Measurements from ENCODE around the gene PCBD2. TPM values are rescaled to one million over a fixed set of nuclear protein-coding genes. Genes with fewer than 3 reads are reported as not detected.

PCBD2 gene
- polyA plus RNA-seq, 2 of the 4 experiments (the other 2 are of a cell fraction): 9.5 to 13.6 TPM

DNA sequence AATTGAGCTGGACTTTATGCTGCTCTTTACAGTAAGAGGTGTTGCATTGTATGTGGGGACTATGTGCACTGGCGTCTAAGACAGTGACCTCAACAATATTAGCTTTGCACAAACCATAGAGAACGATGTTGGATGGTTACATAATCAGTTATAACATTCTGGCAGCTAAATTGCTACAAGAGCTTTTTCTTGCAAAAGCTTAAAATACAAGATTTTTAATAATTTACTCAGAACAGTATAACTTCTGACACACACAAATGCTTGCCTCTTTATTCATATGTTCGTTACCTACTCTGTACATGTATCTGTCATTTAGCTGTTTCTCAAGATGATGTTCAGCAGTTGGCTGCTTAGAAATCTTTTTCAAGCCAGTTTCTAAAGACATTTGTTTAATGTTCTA lies 47.5 kb upstream of the PCBD2 start:
- POLR2A ChIA-PET: interaction anchor here (1.6 kb wide), 1 partner anchor 17 kb away, joined by 5 read pairs; the partner anchor contains the start of gene TXNDC15
- TF ChIP-seq RARB (CRISPR knock-in tag; IDR thresholded peaks at IDR 0.05) (no peak), EP300 (IDR thresholded peaks at IDR 0.05) (no peak), RFX5 (IDR thresholded peaks at IDR 0.05) (no peak), CBX2 (IDR thresholded peaks at IDR 0.05; ENCODE audit: borderline replicate concordance, low read depth) (no peak), POLR2AphosphoS2 (conservative IDR thresholded peaks at IDR 0.05; ENCODE audit: low read length) (no peak)
- TF ChIP-seq, protein P1, sequence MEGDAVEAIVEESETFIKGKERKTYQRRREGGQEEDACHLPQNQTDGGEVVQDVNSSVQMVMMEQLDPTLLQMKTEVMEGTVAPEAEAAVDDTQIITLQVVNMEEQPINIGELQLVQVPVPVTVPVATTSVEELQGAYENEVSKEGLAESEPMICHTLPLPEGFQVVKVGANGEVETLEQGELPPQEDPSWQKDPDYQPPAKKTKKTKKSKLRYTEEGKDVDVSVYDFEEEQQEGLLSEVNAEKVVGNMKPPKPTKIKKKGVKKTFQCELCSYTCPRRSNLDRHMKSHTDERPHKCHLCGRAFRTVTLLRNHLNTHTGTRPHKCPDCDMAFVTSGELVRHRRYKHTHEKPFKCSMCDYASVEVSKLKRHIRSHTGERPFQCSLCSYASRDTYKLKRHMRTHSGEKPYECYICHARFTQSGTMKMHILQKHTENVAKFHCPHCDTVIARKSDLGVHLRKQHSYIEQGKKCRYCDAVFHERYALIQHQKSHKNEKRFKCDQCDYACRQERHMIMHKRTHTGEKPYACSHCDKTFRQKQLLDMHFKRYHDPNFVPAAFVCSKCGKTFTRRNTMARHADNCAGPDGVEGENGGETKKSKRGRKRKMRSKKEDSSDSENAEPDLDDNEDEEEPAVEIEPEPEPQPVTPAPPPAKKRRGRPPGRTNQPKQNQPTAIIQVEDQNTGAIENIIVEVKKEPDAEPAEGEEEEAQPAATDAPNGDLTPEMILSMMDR (IDR thresholded peaks at IDR 0.05): no peak
- no peak overlapping the region for H3K4me2 ChIP-seq
- DNase-seq (ENCODE audit: low read depth in 1 of 2, low spot score in 1 of 2): no peak
- no peak for ATAC-seq
- no peaks in the 10 kb centered on the region for H3K4me1 ChIP-seq
- H3K9me3 ChIP-seq: no peaks in the 10 kb centered on the region
- 76% methylated on average over 3 of the region's 3 CpGs for WGBS (ENCODE audit: missing lambda C conversion rate)
- CTCF ChIA-PET: no interaction called here
- FAIRE-seq: no peak
- no peak overlapping the region for H3K27ac ChIP-seq
- H3K4me3 ChIP-seq: no peak overlapping the region

DNA sequence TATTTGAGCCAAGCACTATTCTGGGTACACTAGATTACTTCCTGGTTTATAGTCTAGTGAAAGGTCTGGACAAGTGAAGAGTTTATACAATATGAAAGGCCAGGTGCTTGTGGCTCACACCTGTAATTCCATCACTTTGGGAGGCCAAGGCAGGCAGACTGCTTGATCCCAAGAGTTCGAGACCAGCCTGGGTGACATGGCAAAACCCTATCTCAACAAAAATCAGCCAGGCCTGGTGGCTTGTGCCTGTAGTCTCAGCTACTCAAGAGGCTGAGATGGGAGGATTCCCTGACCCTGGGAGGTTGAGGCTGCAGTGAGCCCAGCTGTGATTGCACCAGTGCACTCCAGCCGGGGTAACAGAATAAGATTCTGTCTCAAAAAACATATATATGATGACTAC lies 40.2 kb upstream of the PCBD2 start:
- Histone ChIP-seq H3K9me3 (no peaks in the 10 kb centered on the region), H3K4me3 (no peak overlapping the region), H3K4me1 (no peaks in the 10 kb centered on the region), H3K27ac (no peak overlapping the region), H3K4me2 (no peak overlapping the region)
- TF ChIP-seq HEYL (CRISPR knock-in tag; IDR thresholded peaks at IDR 0.05): no peak
- no peak for TF ChIP-seq SREBF2 (IDR thresholded peaks at IDR 0.05)
- no peak for TF ChIP-seq SMC3 (IDR thresholded peaks at IDR 0.05)
- no peak for TF ChIP-seq GATA3 (IDR thresholded peaks at IDR 0.05; ENCODE audit: borderline replicate concordance)
- TF ChIP-seq, protein P2, sequence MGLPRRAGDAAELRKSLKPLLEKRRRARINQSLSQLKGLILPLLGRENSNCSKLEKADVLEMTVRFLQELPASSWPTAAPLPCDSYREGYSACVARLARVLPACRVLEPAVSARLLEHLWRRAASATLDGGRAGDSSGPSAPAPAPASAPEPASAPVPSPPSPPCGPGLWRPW (IDR thresholded peaks at IDR 0.05): no peak
- TF ChIP-seq EHF (CRISPR knock-in tag; IDR thresholded peaks at IDR 0.05): no peak
- no peak for TF ChIP-seq HOXA7 (CRISPR knock-in tag; IDR thresholded peaks at IDR 0.05)
- ChIA-PET CTCF (no interaction called here), POLR2A (no interaction called here)
- 83% methylated on average over 2 of the region's 2 CpGs for WGBS (ENCODE audit: missing lambda C conversion rate)
- DNase-seq (ENCODE audit: low read depth in 1 of 2, low spot score in 1 of 2): no peak
- no peak for FAIRE-seq
- ATAC-seq: peak in 1 of 2 experiments; percentile 23; a peak in 1 of 6 replicates

DNA sequence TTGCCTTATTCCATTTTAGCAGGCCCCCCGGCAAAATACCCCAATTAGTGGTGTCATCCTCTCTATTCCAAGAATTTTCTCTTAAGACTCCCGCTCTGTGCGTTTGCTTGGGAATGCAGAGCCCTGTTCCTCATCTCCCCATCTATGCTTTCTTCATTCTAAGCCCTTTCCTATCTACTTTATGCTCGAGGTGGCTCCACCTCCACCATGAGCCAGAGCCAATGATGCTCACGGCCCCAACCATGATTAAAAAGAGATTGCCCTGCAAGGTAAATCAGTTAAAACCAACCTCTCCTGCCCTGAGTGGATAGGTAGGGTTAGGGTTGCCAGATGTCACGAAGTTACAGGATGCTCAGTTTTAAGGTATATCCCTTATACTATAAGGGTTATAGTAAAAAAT lies 31.4 kb upstream of the PCBD2 start:
- H3K4me1 ChIP-seq: peaks cover 10% of the 10 kb centered on the region; the same call in 2 of the 3 replicates
- DNase-seq (ENCODE audit: low read depth in 1 of 2, low spot score in 1 of 2): no peak
- TF ChIP-seq, protein P1 (IDR thresholded peaks at IDR 0.05): no peak
- TF ChIP-seq RCOR1 (IDR thresholded peaks at IDR 0.05; ENCODE audit: low read depth, low read length): no peak
- no peak for TF ChIP-seq SMC3 (IDR thresholded peaks at IDR 0.05)
- TF ChIP-seq EHF (CRISPR knock-in tag; IDR thresholded peaks at IDR 0.05): no peak
- no peak for TF ChIP-seq HOXA7 (CRISPR knock-in tag; IDR thresholded peaks at IDR 0.05)
- TF ChIP-seq, protein P3, sequence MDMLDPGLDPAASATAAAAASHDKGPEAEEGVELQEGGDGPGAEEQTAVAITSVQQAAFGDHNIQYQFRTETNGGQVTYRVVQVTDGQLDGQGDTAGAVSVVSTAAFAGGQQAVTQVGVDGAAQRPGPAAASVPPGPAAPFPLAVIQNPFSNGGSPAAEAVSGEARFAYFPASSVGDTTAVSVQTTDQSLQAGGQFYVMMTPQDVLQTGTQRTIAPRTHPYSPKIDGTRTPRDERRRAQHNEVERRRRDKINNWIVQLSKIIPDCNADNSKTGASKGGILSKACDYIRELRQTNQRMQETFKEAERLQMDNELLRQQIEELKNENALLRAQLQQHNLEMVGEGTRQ (IDR thresholded peaks at IDR 0.05): no peak
- no peak for TF ChIP-seq CHD2 (IDR thresholded peaks at IDR 0.05; ENCODE audit: low read length, partially characterized antibody)
- TF ChIP-seq CEBPB (IDR thresholded peaks at IDR 0.05): no peak
- TF ChIP-seq, protein P4, sequence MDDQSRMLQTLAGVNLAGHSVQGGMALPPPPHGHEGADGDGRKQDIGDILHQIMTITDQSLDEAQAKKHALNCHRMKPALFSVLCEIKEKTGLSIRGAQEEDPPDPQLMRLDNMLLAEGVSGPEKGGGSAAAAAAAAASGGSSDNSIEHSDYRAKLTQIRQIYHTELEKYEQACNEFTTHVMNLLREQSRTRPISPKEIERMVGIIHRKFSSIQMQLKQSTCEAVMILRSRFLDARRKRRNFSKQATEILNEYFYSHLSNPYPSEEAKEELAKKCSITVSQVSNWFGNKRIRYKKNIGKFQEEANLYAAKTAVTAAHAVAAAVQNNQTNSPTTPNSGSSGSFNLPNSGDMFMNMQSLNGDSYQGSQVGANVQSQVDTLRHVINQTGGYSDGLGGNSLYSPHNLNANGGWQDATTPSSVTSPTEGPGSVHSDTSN (IDR thresholded peaks at IDR 0.05): no peak
- no peak for TF ChIP-seq JUN (IDR thresholded peaks at IDR 0.05)
- TF ChIP-seq CHD4 (IDR thresholded peaks at IDR 0.05; ENCODE audit: borderline replicate concordance): no peak
- no peak overlapping the region; the same call in 2 of the 3 replicates for H3K4me3 ChIP-seq
- WGBS (ENCODE audit: missing lambda C conversion rate): 96% methylated on average over 6 of the region's 6 CpGs
- POLR2A ChIA-PET: interaction anchor here (0.6 to 2.2 kb wide), 7 partner anchors 16 to 122 kb away, joined by 3 to 20 read pairs (median 5); partner anchors contain the start of genes C5orf24 and PCBD2
- FAIRE-seq: no peak
- no peaks in the 10 kb centered on the region for H3K9me3 ChIP-seq
- CTCF ChIA-PET: interaction anchor here (0.7 to 1.1 kb wide), 3 partner anchors 10 to 402 kb away, joined by 3 to 5 read pairs (median 3); partner anchors contain the start of gene PCBD2
- peak overlapping the region; percentile 92 for H3K4me2 ChIP-seq
- no peak for ATAC-seq
- peak overlapping the region; percentile 95 to 96 for H3K27ac ChIP-seq

Data from A549 (cell line).